ENCODE measurements around the gene SOX30. TPM values are rescaled to one million over a fixed set of nuclear protein-coding genes. Genes with fewer than 3 reads are reported as not detected.
A peak's percentile ranks its signal among the peaks of the same experiment; 100 is the strongest.

Gene SOX30
- total RNA-seq, 3 donors from 2014 or later (not counting 1 experiment from before 2014, with no cell fraction given), result 0.09 TPM; not detected in 2

GRCh38 chr5:157599565-157599964 lies 52.7 kb downstream of the SOX30 start:
- DNase-seq (no peak), ATAC-seq (no peak)
- Histone ChIP-seq H3K36me3 (ENCODE audit: control insufficient read depth, insufficient read depth, low read length) (no peaks in the 10 kb centered on the region), H3K9me3 (ENCODE audit: control insufficient read depth, insufficient read depth, low read length) (no peaks in the 10 kb centered on the region), H3K4me3 (ENCODE audit: low read length) (no peak overlapping the region), H3K27ac (ENCODE audit: low read length) (no peak overlapping the region), H3K27me3 (ENCODE audit: control insufficient read depth, insufficient read depth, low read length) (no peaks in the 10 kb centered on the region), H3K4me1 (ENCODE audit: control insufficient read depth, insufficient read depth, low read length) (peaks cover 24% of the 10 kb centered on the region)
- intact Hi-C loops (cut with micrococcal nuclease), result no loop called here
- TF ChIP-seq, protein P1, sequence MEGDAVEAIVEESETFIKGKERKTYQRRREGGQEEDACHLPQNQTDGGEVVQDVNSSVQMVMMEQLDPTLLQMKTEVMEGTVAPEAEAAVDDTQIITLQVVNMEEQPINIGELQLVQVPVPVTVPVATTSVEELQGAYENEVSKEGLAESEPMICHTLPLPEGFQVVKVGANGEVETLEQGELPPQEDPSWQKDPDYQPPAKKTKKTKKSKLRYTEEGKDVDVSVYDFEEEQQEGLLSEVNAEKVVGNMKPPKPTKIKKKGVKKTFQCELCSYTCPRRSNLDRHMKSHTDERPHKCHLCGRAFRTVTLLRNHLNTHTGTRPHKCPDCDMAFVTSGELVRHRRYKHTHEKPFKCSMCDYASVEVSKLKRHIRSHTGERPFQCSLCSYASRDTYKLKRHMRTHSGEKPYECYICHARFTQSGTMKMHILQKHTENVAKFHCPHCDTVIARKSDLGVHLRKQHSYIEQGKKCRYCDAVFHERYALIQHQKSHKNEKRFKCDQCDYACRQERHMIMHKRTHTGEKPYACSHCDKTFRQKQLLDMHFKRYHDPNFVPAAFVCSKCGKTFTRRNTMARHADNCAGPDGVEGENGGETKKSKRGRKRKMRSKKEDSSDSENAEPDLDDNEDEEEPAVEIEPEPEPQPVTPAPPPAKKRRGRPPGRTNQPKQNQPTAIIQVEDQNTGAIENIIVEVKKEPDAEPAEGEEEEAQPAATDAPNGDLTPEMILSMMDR (IDR thresholded peaks at IDR 0.05), result no peak
- Mint-ChIP-seq H3K36me3 (no peaks in the 10 kb centered on the region), H3K9me3 (no peaks in the 10 kb centered on the region), H3K27me3 (ENCODE audit: low read depth in 2 of 2) (no peaks in the 10 kb centered on the region), H3K4me1 (peaks cover 45 to 47% of the 10 kb centered on the region in 2 donors), H3K4me3 (no peak overlapping the region), H3K27ac (no peak overlapping the region)
- 80% methylated on average over 1 of the region's 3 CpGs for WGBS (ENCODE audit: insufficient coverage)

DNA sequence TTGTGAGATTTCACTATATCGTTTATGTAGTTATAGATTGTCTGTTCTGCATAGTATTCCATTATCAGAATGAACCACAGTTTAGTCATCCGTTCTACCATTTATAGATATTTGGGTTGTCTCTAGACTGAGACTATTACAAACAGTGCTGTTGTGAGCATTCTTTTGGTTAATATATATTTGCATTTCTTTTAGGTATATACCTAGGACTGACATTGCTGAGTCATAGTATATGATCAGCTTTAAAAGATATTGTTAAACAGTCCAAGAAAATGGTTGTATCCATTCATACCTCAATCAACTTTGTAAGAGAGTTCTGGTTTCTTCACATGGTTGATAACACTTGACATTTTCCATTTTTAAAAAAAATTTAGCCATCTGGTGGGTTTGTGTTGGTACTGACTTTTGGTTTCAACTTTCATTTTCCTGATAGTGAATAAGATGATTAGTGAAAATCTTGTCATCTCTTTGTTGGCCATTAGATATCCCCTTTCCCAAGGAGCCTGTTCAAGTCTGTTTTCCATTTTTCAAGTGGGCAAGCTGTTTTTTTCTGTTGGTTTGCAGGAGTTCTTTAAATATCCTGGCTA lies 53.8 kb downstream of the SOX30 start:
- peak overlapping the region; percentile 40 for H3K27ac ChIP-seq (ENCODE audit: low read length)

GRCh38 chr5:157597277-157597676 lies 55.0 kb downstream of the SOX30 start:
- H3K36me3 Mint-ChIP-seq, result no peaks in the 10 kb centered on the region
- no peak overlapping the region for H3K27ac Mint-ChIP-seq
- H3K4me1 Mint-ChIP-seq, result peaks cover 39% of the 10 kb centered on the region in 2 donors
- Histone ChIP-seq H3K27ac (ENCODE audit: low read length) (peak overlapping the region; percentile 40), H3K27me3 (ENCODE audit: control insufficient read depth, insufficient read depth, low read length) (no peaks in the 10 kb centered on the region), H3K4me3 (ENCODE audit: low read length) (no peak overlapping the region), H3K36me3 (ENCODE audit: control insufficient read depth, insufficient read depth, low read length) (no peaks in the 10 kb centered on the region), H3K4me1 (ENCODE audit: control insufficient read depth, insufficient read depth, low read length) (peaks cover 13% of the 10 kb centered on the region), H3K9me3 (ENCODE audit: control insufficient read depth, insufficient read depth, low read length) (no peaks in the 10 kb centered on the region)
- ATAC-seq, result no peak
- TF ChIP-seq, protein P1 (IDR thresholded peaks at IDR 0.05), result no peak
- H3K27me3 Mint-ChIP-seq (ENCODE audit: low read depth in 2 of 2), result peaks cover under 1 to 5% of the 10 kb centered on the region in 2 donors
- no peak overlapping the region for H3K4me3 Mint-ChIP-seq
- H3K9me3 Mint-ChIP-seq, result no peaks in the 10 kb centered on the region
- 29% methylated on average over 1 of the region's 1 CpG for WGBS (ENCODE audit: insufficient coverage)
- DNase-seq, result no peak
- intact Hi-C loops (cut with micrococcal nuclease), result no loop called here

More for the DNA sequence above, 53.8 kb downstream of the SOX30 start:
- H3K27me3 Mint-ChIP-seq (ENCODE audit: low read depth in 2 of 2), result peaks cover 0 to 1% of the 10 kb centered on the region in 2 donors
- Histone ChIP-seq H3K27me3 (ENCODE audit: control insufficient read depth, insufficient read depth, low read length) (no peaks in the 10 kb centered on the region), H3K9me3 (ENCODE audit: control insufficient read depth, insufficient read depth, low read length) (no peaks in the 10 kb centered on the region), H3K4me1 (ENCODE audit: control insufficient read depth, insufficient read depth, low read length) (peaks cover 19% of the 10 kb centered on the region), H3K36me3 (ENCODE audit: control insufficient read depth, insufficient read depth, low read length) (no peaks in the 10 kb centered on the region), H3K4me3 (ENCODE audit: low read length) (no peak overlapping the region)
- no peaks in the 10 kb centered on the region for H3K9me3 Mint-ChIP-seq
- intact Hi-C loops (cut with micrococcal nuclease), result no loop called here
- H3K4me1 Mint-ChIP-seq, result peaks cover 40 to 44% of the 10 kb centered on the region in 2 donors
- 100% methylated on average over 1 of the region's 2 CpGs for WGBS (ENCODE audit: insufficient coverage)
- ATAC-seq, result no peak
- peak overlapping the region in 1 of 2 donors; percentile 16 for H3K27ac Mint-ChIP-seq
- no peaks in the 10 kb centered on the region for H3K36me3 Mint-ChIP-seq
- no peak overlapping the region for H3K4me3 Mint-ChIP-seq
- TF ChIP-seq, protein P1 (IDR thresholded peaks at IDR 0.05), result no peak
- DNase-seq, result no peak

GRCh38 chr5:157596487-157596886 lies 55.8 kb downstream of the SOX30 start:
- intact Hi-C loops (cut with micrococcal nuclease), result no loop called here
- no peak overlapping the region for H3K4me3 Mint-ChIP-seq
- H3K36me3 Mint-ChIP-seq, result no peaks in the 10 kb centered on the region
- ATAC-seq (peak; percentile 21 to 43 (median 41)), DNase-seq (peak in 1 of 2 donors; percentile 32)
- TF ChIP-seq, protein P1 (IDR thresholded peaks at IDR 0.05), result no peak
- H3K36me3 ChIP-seq (ENCODE audit: control insufficient read depth, insufficient read depth, low read length), result no peaks in the 10 kb centered on the region
- no peak overlapping the region for H3K27ac Mint-ChIP-seq
- peaks cover 14% of the 10 kb centered on the region for H3K4me1 ChIP-seq (ENCODE audit: control insufficient read depth, insufficient read depth, low read length)
- WGBS (ENCODE audit: insufficient coverage), result 26% methylated on average over 4 of the region's 5 CpGs
- H3K27me3 Mint-ChIP-seq (ENCODE audit: low read depth in 2 of 2), result peaks cover 9 to 10% of the 10 kb centered on the region in 2 donors
- H3K9me3 Mint-ChIP-seq, result no peaks in the 10 kb centered on the region
- peaks cover 38% of the 10 kb centered on the region in 2 donors for H3K4me1 Mint-ChIP-seq
- no peaks in the 10 kb centered on the region for H3K27me3 ChIP-seq (ENCODE audit: control insufficient read depth, insufficient read depth, low read length)
- no peak overlapping the region for H3K4me3 ChIP-seq (ENCODE audit: low read length)
- H3K9me3 ChIP-seq (ENCODE audit: control insufficient read depth, insufficient read depth, low read length), result no peaks in the 10 kb centered on the region
- peak overlapping the region; percentile 40 for H3K27ac ChIP-seq (ENCODE audit: low read length)
